Uterus (tissue), 2 donors: ENCODE results near the gene TMEM114.

Experiments
- CTCF ChIP-seq, 4 experiments: fragments of 200-600 bp in 2 of 4; fragments of 450-650 bp in 2 of 4; sonication (generic) in 2 of 4; IDR thresholded peaks; one replicate each; pipeline ENCODE4 v1.5.1; 2016 to 2019; ENCODE audit warnings: antibody characterized with exemption in 4 of 4, mild to moderate bottlenecking in 2 of 4, moderate library complexity in 1 of 4
- POLR2A ChIP-seq, 2 donors: fragments of 450-650 bp; IDR thresholded peaks; one replicate each; pipeline ENCODE4 v1.6.1; 2016; ENCODE audit warnings: antibody characterized with exemption in 2 of 2, mild to moderate bottlenecking in 1 of 2, moderate library complexity in 1 of 2

- no peak for TF ChIP-seq CTCF (IDR thresholded peaks at IDR 0.05)
- TF ChIP-seq POLR2A (IDR thresholded peaks at IDR 0.05), result no peak
These were observed 22.1 kb downstream of the TMEM114 start for GRCh38 chr16:8568231-8568617.
